AG09309 (cell line): Measurements from ENCODE around the gene SPON2.

Experiments
- DNase-seq: peaks from one replicate; pipeline ENCODE4 v3.0.0-alpha.2; 2010; ENCODE audit warnings: low read depth
- H3K4me3 ChIP-seq: 2 replicates; pipeline ENCODE4 v1.5.1; 2011; ENCODE audit warnings: mild to moderate bottlenecking, low read depth, low read length, moderate library complexity; ENCODE audit not compliant: control insufficient read depth
- TF ChIP-seq, protein P1 (sequence below): IDR thresholded peaks from 2 replicates; pipeline ENCODE4 v1.5.1; 2011; ENCODE audit warnings: mild to moderate bottlenecking, low read depth, low read length, inconsistent platforms; ENCODE audit not compliant: insufficient read depth, control insufficient read depth; ENCODE audit errors: missing control alignments

SPON2 gene

GRCh38 chr4:1177274-1178141 lies 5.1 kb upstream of the SPON2 start:
- DNase-seq: no peak
- no peak overlapping the region for H3K4me3 ChIP-seq
- TF ChIP-seq, protein P1, sequence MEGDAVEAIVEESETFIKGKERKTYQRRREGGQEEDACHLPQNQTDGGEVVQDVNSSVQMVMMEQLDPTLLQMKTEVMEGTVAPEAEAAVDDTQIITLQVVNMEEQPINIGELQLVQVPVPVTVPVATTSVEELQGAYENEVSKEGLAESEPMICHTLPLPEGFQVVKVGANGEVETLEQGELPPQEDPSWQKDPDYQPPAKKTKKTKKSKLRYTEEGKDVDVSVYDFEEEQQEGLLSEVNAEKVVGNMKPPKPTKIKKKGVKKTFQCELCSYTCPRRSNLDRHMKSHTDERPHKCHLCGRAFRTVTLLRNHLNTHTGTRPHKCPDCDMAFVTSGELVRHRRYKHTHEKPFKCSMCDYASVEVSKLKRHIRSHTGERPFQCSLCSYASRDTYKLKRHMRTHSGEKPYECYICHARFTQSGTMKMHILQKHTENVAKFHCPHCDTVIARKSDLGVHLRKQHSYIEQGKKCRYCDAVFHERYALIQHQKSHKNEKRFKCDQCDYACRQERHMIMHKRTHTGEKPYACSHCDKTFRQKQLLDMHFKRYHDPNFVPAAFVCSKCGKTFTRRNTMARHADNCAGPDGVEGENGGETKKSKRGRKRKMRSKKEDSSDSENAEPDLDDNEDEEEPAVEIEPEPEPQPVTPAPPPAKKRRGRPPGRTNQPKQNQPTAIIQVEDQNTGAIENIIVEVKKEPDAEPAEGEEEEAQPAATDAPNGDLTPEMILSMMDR: no peak

DNA sequence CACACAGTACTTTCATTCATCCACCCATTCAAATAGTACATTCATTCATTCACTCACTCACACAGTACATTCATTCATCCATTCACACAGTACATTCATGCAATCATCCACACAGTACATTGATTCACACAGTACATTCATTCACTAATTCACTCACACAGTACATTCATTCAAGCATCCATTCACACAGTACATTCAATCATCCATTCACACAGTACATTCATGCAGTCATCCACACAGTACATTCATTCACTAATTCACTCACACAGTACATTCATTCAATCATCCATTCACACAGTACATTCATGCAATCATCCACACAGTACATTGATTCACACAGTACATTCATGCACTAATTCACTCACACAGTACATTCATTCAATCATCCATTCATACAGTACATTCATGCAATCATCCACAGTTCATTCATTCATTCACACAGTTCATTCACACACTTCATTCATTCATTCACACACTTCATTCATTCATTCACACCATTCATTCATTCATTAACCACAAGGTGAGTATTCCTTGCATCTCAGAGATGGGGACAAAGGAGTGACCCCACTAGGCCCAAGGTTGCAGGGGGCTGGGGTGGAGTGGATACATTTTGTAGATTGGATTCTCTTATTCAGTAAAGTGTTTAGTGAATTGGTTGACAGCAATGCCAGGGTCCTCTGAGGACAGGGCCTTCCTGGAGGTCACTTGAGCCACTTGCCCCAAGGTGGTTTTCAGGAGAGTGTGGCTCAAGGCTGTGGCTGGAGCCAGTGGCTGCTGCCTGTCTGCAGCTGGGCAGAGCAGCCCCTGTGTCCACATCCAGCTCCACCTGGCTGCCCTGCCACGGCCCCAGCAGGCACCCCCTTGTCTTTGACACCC lies 4.3 kb upstream of the SPON2 start:
- no peak for DNase-seq
- TF ChIP-seq, protein P1: no peak
- no peak overlapping the region for H3K4me3 ChIP-seq

GRCh38 chr4:1175635-1176229 lies 3.3 kb upstream of the SPON2 start:
- TF ChIP-seq, protein P1: no peak
- DNase-seq: no peak
- H3K4me3 ChIP-seq: no peak overlapping the region

DNA sequence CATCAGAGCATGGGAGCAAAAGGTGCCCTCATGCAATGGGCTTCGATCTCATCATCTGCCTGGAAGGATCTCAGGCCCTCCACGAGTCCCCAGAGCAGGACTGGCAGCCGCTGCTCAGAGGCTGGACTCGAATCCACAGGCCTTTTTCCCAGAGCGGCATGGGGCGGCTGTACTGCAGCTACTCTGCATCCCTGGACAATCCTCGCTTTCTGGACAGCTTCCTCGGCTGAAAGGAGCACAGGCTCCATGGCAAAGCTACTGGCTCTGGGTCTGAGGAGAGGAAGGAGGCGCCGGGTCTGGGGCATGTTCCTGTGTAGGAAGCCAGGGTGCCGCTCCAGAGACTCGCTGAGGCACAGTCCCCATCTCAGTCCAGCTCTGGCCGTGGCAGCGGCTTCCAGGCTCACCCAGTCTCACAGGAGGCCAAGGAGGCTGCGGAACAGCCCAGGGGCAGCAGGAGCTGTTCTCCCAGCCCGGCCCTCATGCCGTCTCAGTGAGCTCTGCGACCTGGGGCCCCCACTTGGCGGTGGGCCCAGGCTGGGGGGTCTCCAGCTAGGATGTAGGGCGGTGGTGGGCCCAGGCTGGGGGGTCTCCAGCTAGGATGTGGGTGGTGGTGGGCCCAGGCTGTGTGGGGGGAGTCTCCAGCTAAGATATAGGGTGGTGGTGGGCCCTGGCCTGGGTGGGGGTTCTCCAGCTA lies 2.7 kb upstream of the SPON2 start:
- TF ChIP-seq, protein P1: no peak
- DNase-seq: no peak
- H3K4me3 ChIP-seq: no peak overlapping the region

DNA sequence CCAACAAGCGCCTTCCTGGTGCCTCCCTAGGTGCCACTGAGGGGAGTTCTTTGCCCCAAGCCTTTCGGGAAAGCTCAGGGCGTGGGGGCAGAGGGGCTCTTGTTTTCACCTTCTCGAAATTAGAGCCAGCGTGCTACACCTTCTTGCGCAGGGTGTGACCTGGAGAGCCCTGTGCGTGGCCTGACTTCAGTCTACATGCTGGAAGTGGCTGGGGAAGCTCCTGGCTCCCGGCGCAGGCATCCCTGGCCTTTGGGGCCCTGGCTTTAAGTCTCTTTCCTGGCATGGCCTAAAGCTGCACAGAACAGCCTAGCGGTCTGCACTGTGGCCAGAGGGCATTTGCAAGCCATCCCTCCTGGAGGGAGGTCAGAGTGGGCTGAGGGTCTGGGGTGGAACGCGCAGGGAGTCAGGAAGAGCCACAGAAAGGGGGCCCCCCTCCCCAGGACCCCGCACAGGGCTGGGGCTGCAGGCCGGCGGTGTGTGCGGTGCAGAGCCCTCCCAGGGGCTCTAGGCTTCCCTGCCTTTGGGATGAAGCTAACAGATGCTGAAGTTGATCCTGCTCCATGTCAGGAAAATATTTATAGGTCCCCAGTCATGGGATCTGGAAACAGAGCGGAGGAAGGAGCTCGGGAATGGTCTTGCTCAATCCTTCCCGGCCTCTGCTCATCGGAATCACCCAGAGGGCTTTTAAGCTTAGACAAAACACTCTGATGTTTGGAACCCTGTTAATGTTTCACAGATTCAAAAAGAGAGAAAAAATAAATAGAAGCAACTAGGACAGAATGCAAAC lies 781 bp upstream of the SPON2 start:
- DNase-seq: peak; percentile 35
- no peak overlapping the region for H3K4me3 ChIP-seq
- TF ChIP-seq, protein P1: no peak
